GM18520 (cell line): ENCODE measurements around the gene CCDC121.

Source experiments
- ATAC-seq: cut with Tn5 transposase; IDR thresholded peaks from one replicate; pipeline ENCODE4 v1.9.1; 2021; ENCODE audit not compliant: unreplicated experiment

Gene CCDC121

GRCh38 chr2:27628767-27629709 lies at the start of gene CCDC121, which contains the start of gene GPN1:
CCDC121 (minus strand) TSS chr2:27629012; CDS start chr2:27627799, 1,213 bp downstream.
GPN1 (plus strand) TSS chr2:27629050; CDS start chr2:27629059, 9 bp downstream.
- peak; percentile 95 for ATAC-seq

DNA sequence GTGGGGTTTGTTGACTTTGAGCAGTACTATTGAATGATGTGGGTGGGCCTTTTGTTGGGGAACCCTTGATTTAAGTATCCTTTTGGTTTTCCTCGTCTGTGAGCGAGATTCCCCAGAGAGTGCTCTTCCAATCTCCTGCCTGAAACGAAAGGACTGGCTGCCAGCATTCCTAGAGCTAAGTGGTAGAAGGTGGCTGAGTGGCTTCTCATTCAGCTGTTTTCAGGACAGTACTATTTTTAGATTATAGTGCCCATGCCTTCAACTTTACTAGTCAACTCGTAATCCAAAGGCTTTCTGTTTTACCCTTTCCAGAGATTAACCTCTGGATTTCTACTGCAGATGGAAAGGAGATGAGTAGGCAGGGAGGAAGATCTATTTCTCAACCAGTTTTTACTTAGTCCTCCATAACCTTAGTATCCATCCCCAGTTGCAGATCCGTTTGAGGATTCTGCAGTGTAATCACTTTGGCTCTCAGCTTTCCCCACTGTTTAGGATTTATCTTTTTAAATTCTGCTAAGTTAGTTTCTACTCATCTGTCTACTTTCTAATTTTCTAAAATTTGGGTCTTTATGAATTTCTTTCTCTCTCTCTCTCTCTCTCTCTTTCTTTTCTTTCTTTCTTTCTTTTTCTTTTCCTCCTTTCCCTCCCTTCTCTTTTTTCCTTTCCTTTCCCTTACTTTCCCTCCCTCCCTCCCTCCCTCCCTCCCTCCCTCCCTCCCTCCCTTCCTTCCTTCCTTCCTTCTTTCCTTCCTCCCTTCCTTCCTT lies 44.1 kb upstream of the CCDC121 start:
- no peak for ATAC-seq

GRCh38 chr2:27671235-27671634 lies 42.4 kb upstream of the CCDC121 start:
- no peak for ATAC-seq

DNA sequence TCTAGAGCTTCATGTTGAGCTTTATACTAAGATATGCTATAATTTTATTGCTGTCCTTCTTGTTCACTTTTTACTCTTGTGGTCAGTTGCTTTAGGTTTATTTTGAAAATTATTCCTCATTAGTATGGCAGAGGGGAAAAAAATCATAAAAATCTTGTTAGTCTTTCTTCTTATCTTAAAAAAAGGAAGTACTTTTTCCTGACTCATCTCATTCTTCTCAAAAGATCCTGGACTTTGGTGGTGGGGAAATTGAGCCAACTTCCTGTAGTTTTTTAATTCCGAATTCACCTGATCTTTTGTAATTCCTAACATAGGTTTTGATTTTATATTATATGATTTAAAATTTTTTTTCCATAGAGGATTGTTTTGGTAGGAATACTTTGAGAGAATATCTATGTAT lies 38.6 kb upstream of the CCDC121 start:
- ATAC-seq: no peak

GRCh38 chr2:27664622-27665363 lies 36.0 kb upstream of the CCDC121 start:
- ATAC-seq: no peak

DNA sequence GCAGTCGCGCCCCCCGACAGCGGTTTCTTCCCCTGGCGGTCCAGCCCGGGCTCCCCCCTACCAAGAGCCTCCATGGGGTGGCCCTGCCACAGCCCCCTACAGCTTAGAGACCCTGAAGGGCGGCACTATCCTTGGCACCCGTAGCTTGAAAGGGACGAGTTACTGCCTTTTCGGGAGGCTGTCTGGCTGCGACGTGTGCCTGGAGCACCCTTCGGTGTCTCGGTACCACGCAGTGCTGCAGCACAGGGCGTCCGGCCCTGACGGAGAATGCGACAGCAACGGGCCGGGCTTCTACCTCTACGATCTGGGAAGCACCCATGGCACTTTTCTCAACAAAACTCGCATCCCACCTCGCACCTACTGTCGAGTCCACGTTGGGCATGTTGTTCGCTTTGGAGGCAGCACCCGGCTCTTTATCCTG lies 35.4 kb upstream of the CCDC121 start:
- ATAC-seq: no peak

GRCh38 chr2:27663285-27664153 lies 34.7 kb upstream of the CCDC121 start, which contains the start of the genes SLC4A1AP and SUPT7L:
SLC4A1AP (plus strand) TSS chr2:27663889; CDS start chr2:27663915, 26 bp downstream.
SUPT7L (minus strand) TSS chr2:27663614; CDS start chr2:27662192, 1,422 bp downstream.
- ATAC-seq: peak; percentile 61

DNA sequence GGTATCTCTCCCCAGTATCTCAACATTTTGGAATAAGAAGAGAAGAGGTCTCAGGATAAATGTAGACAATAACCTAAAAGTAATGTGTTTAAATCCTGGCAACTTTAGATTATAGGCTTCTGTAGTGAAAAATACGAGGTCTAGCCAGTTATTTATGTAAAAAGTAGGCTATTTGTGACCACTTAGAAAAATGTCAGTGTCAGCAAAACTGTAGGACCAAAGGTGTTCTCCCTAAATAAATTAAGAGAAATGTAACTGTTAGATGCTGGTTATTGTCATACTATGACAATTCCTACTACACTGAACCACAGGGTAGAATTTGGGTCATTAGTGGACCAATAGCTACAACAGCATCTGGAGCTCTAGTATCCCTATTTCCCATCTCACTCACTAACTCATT lies 32.6 kb upstream of the CCDC121 start:
- no peak for ATAC-seq

DNA sequence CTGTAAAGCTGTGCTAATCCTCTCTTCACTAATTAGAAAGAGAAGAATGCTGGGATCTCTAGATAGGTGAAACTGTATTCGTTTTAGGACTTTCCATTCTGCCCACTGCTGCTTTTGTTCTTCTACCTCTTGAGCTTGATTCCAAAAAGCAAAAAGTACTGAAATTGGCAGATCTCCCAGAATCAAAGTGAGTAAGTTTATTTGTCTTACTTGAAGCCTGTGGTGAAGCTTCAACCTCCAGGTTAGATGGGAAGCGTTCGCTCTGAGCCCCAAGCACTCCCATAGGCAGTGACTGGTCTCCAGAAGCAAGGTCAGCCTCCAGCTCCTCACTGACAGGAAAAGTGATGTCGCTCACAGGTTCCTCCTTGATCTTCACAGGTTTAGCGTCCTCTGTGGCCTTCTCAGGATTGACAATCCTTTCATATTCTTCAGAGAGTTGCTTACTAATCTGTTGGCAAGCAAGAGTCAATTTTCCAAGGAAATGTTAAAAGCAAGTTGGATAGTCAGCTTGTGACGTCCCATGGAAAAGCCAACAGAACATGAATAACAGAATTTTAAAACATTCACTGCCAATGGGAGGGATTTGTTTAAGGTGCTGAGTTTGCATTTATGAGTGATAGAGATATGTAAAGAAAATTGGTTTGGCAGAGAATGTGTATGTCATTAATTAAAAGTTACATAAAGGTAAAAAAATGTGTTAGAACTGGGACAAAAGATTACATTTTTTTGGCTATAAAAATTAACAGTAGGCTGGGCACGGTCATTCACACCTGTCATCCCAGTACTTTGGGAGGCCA lies 26.5 kb upstream of the CCDC121 start:
- ATAC-seq: no peak

DNA sequence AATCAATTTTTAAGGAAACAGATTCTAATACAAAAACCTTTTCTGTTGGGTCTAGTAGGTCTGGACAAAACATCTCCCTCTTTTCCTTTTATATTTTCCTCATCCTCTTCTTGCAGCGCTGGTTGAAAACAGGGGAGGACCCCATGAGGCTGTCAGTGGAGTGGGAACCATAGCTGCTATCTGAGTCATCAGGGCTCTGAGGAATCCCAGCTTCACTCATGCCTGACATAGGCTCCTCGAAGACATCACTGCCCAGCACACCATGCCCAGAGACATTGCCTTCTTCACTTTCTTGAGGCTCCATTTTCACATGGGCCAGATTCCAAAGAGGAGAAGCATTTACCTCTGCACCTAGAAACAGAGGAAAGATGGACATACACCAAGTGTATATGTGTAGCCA lies 24.6 kb upstream of the CCDC121 start:
- ATAC-seq: no peak

- ATAC-seq: no peak
Measured at GRCh38 chr2:27652790-27653189, 24.0 kb upstream of the CCDC121 start.

- no peak for ATAC-seq
Measured at GRCh38 chr2:27652341-27652740, 23.5 kb upstream of the CCDC121 start.

DNA sequence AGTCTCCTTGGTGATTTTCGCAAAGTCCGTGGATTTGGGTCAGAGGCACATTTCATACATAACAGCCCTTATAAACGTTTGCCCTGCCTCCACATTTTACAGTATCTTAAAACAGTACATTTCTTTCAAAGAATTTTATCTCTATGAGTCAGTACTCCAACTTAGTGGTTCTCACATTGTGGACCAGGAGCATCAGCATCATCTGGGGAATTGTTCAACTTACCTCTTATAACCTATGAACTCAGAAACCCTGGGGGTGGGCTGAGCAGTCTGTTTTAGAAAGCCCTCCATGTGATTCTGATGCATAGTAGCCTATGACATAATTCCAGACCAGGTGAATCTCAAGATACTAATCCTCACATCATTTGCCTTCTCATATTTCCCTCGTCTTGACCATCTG lies 22.2 kb upstream of the CCDC121 start:
- no peak for ATAC-seq

GRCh38 chr2:27647737-27648136 lies 18.9 kb upstream of the CCDC121 start:
- ATAC-seq: no peak

GRCh38 chr2:27647289-27647688 lies 18.5 kb upstream of the CCDC121 start:
- no peak for ATAC-seq

DNA sequence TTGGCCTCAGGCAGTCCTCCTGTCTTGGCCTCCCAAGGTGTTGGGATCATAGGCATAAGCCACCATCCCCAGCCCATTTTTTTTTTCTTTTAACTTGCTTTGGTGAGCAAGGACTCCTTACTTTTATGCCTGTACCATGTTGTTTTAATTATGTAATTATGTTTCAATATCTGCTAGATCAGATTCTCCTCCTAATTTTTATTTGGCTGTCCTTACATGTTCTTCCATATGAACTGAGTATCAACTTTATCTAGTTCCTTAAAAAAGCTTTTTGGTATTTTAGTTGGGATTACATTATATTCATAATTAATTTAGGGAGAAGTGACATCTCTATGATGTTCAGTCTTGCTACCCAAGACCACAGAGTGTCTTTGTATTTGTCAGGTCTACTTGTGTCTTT lies 16.4 kb upstream of the CCDC121 start:
- no peak for ATAC-seq

GRCh38 chr2:27640722-27641245 lies 12.0 kb upstream of the CCDC121 start:
- ATAC-seq: no peak

DNA sequence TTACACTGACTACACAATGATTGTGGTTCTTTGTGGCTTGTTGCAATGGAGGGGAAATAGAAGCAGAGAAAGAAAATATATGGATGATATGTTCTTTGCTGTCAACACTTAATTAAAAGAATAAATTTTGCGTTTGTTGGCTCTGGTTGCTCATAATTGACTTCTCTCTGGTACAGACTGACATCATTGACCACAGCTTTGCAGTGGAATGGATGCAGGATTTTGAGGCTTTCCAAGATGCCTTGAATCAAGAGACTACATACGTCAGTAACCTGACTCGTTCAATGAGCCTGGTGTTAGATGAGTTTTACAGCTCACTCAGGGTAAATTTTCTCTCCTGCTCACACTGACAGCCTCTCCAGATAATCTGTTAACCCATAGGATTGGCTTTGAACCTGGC lies 9.9 kb upstream of the CCDC121 start:
- ATAC-seq: no peak
